WTC11 (cell line): ENCODE data around the gene PTPRG. TPM values are rescaled to one million over a fixed set of nuclear protein-coding genes. Genes with fewer than 3 reads are reported as not detected.
A peak's percentile ranks its signal among the peaks of the same experiment; 100 is the strongest.

Experiments
- ATAC-seq: fragments of 200-7000 bp; cut with Tn5 transposase; 2 replicates; pipeline ENCODE4 v1.10.0; 2021; ENCODE audit warnings: mild to moderate bottlenecking, moderate library complexity
- CTCF ChIA-PET: fragments of 300-600 bp; sonication (Branson Sonifier 250); formaldehyde crosslinking; loops from one replicate; lab custom pipeline; 2021; ENCODE audit warnings: antibody characterized with exemption; lab: Charles Lee
- POLR2A ChIA-PET: fragments of 350-600 bp; sonication (Branson Sonifier 250); formaldehyde crosslinking; loops from one replicate; lab custom pipeline; 2021; ENCODE audit warnings: antibody characterized with exemption; lab: Charles Lee
- DNase-seq: peaks from one replicate; pipeline ENCODE4 v3.0.0; 2021; ENCODE audit warnings: low spot score
- H3K27ac Mint-ChIP-seq: 2 replicates; pipeline ENCODE4 v1.8.0; 2021; ENCODE audit warnings: mixed read lengths
- H3K27me3 Mint-ChIP-seq: 2 replicates; pipeline ENCODE4 v1.8.0; 2021; ENCODE audit warnings: low read depth, mild to moderate bottlenecking, moderate library complexity, mixed read lengths
- H3K36me3 Mint-ChIP-seq: 2 replicates; pipeline ENCODE4 v1.8.0; 2021; ENCODE audit warnings: mixed read lengths
- H3K4me1 Mint-ChIP-seq: 2 replicates; pipeline ENCODE4 v1.8.0; 2022; ENCODE audit warnings: mixed read lengths
- H3K4me3 Mint-ChIP-seq: 2 replicates; pipeline ENCODE4 v1.8.0; 2021; ENCODE audit warnings: mild to moderate bottlenecking, moderate library complexity, mixed read lengths
- H3K9me3 Mint-ChIP-seq: 2 replicates; pipeline ENCODE4 v1.8.0; 2021; ENCODE audit warnings: mixed read lengths
- ATF2 ChIP-seq: sonication (generic); formaldehyde crosslinking; IDR thresholded peaks from 2 replicates; pipeline ENCODE4 v1.8.1; 2022; ENCODE audit warnings: low read depth, missing genetic modification reagents, borderline replicate concordance
- CBFB ChIP-seq: sonication (generic); formaldehyde crosslinking; IDR thresholded peaks from 2 replicates; pipeline ENCODE4 v1.8.1; 2022; ENCODE audit warnings: mild to moderate bottlenecking, low read depth, missing genetic modification reagents
- CREB1 ChIP-seq: sonication (generic); formaldehyde crosslinking; IDR thresholded peaks from 2 replicates; pipeline ENCODE4 v1.8.0; 2023; ENCODE audit warnings: mild to moderate bottlenecking, missing genetic modification reagents
- ELF4 ChIP-seq: sonication (generic); formaldehyde crosslinking; IDR thresholded peaks from 2 replicates; pipeline ENCODE4 v1.8.1; 2022; ENCODE audit warnings: low read depth, mild to moderate bottlenecking, moderate library complexity, missing genetic modification reagents
- FOXK1 ChIP-seq: sonication (generic); formaldehyde crosslinking; IDR thresholded peaks from 2 replicates; pipeline ENCODE4 v1.8.0; 2022; ENCODE audit warnings: mild to moderate bottlenecking, moderate library complexity, missing genetic modification reagents
- JAZF1 ChIP-seq: fragments of 250-450 bp; sonication (Bioruptor Pico); IDR thresholded peaks from 2 replicates; pipeline ENCODE4 v1.9.0; 2021; ENCODE audit warnings: moderate library complexity, mild to moderate bottlenecking, inconsistent platforms
- NFYB ChIP-seq: sonication (generic); formaldehyde crosslinking; conservative IDR thresholded peaks from 2 replicates; pipeline ENCODE4 v1.8.0; 2022; ENCODE audit warnings: low read depth, missing genetic modification reagents
- OVOL2 ChIP-seq: fragments of 250-450 bp; sonication (Bioruptor Pico); IDR thresholded peaks from 2 replicates; pipeline ENCODE4 v1.9.0; 2021; ENCODE audit warnings: mild to moderate bottlenecking, borderline replicate concordance
- PRRX2 ChIP-seq: fragments of 250-450 bp; sonication (Bioruptor Pico); IDR thresholded peaks from 2 replicates; pipeline ENCODE4 v1.8.0; 2021; ENCODE audit warnings: mild to moderate bottlenecking
- SOX15 ChIP-seq: fragments of 250-450 bp; sonication (Bioruptor Pico); IDR thresholded peaks from 2 replicates; pipeline ENCODE4 v1.9.0; 2021; ENCODE audit warnings: mild to moderate bottlenecking
- STAT6 ChIP-seq: sonication (generic); formaldehyde crosslinking; conservative IDR thresholded peaks from 2 replicates; pipeline ENCODE4 v1.8.1; 2023; ENCODE audit warnings: mild to moderate bottlenecking, low read depth, missing genetic modification reagents, moderate library complexity
- ZNF138 ChIP-seq: sonication (generic); formaldehyde crosslinking; conservative IDR thresholded peaks from 2 replicates; pipeline ENCODE4 v1.8.1; 2022; ENCODE audit warnings: mild to moderate bottlenecking, moderate library complexity, missing genetic modification reagents
- ZNF396 ChIP-seq: fragments of 250-450 bp; sonication (Bioruptor Pico); IDR thresholded peaks from 2 replicates; pipeline ENCODE4 v1.8.0; 2021; ENCODE audit warnings: mild to moderate bottlenecking, moderate library complexity, borderline replicate concordance
- total RNA-seq: library from RNA; stranded (reverse); gene quantifications from 3 replicates; pipeline ENCODE4 v1.2.3, GENCODE V29; 2021
- TF ChIP-seq, protein P1 (sequence below): sonication (generic); formaldehyde crosslinking; IDR thresholded peaks from 2 replicates; pipeline ENCODE4 v1.8.1; 2022; ENCODE audit warnings: low read depth, mild to moderate bottlenecking, moderate library complexity, missing genetic modification reagents, borderline replicate concordance
- TF ChIP-seq, protein P2 (sequence below): sonication (generic); formaldehyde crosslinking; IDR thresholded peaks from 2 replicates; pipeline ENCODE4 v1.8.0; 2023; ENCODE audit warnings: mild to moderate bottlenecking, missing genetic modification reagents

Gene PTPRG
- total RNA-seq, 1 experiment from 2014 or later = 106 TPM

DNA sequence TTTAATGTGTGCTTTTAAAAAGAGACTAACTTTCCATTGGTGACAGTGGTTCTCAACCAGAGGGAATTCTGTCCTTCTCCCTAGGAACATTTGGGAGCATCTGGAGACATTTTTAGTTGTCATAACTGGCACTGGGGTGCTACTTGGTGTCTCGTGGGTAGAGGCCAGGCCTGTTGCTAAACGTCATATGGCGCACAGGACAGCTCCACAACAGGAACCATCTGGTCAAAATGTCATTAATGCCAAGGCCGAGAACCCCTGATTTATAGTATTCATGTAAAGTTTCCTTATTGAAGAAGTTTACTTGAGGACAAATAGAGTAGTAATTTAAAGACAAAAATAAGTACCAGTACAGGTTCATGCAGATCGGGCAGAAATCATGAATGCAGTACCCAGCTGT is 647.7 kb downstream of the PTPRG start (continued):
- TF ChIP-seq, protein P1, sequence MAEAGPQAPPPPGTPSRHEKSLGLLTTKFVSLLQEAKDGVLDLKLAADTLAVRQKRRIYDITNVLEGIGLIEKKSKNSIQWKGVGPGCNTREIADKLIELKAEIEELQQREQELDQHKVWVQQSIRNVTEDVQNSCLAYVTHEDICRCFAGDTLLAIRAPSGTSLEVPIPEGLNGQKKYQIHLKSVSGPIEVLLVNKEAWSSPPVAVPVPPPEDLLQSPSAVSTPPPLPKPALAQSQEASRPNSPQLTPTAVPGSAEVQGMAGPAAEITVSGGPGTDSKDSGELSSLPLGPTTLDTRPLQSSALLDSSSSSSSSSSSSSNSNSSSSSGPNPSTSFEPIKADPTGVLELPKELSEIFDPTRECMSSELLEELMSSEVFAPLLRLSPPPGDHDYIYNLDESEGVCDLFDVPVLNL (CRISPR knock-in tag) = no peak
- no peak for TF ChIP-seq ZNF138 (CRISPR knock-in tag)

GRCh38 chr3:62210011-62210410 is 648.6 kb downstream of the PTPRG start:
- DNase-seq = no peak
- no peak overlapping the region for H3K27ac Mint-ChIP-seq
- no peaks in the 10 kb centered on the region for H3K9me3 Mint-ChIP-seq
- peaks cover 22% of the 10 kb centered on the region for H3K36me3 Mint-ChIP-seq
- no peaks in the 10 kb centered on the region for H3K27me3 Mint-ChIP-seq
- TF ChIP-seq JAZF1 (no peak), ZNF396 (no peak), NFYB (CRISPR knock-in tag) (no peak), STAT6 (CRISPR knock-in tag) (no peak)
- POLR2A ChIA-PET = no interaction called here
- no peak overlapping the region for H3K4me3 Mint-ChIP-seq
- ATAC-seq = no peak
- peaks cover 15% of the 10 kb centered on the region for H3K4me1 Mint-ChIP-seq
- CTCF ChIA-PET = no interaction called here

DNA sequence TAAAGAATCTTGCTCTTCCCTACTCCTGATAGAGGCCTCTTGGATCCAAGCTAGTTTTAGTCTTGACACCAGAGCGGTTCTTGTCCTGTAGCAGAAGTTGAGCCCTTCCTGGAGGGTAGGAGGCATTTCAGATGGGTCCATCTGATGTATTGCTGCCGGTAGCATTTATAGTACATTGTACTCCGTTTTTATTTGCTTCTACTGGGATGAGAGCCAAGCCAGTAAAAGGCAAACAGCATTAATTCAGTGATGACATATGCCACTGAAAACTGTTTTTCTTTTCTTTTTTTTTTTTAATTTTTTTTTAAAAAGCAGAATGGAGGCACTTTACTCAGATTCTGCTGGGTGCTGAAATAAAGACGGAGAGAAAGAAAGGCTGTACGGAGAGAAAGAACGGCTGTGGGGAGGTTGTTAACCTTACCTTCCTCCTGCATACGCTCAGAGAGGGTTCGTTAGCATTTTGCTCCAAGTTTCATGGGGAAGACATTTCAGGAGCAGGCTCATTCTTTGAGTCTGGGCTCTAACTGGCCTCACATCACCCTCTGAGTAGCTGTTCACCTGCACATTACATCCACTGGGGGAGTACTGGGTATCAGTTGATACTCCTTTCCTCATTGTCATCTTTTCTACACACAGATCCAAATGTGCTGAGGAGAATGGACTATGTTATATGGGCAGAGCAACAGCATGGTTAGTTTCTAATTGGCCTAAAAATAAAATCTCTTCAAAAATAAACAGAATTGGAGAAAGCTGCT is 650.5 kb downstream of the PTPRG start:
- H3K36me3 Mint-ChIP-seq = peaks cover 8% of the 10 kb centered on the region
- CTCF ChIA-PET = interaction anchor here (0.5 to 1.9 kb wide), 4 partner anchors 21 to 42 kb away, joined by 3 to 4 read pairs (median 4); no protein-coding TSS in a partner anchor
- POLR2A ChIA-PET = interaction anchor here (0.5 kb wide), 1 partner anchor 88 kb away, joined by 3 read pairs; no protein-coding TSS in a partner anchor
- peak; percentile 68 for ATAC-seq
- peaks cover 15% of the 10 kb centered on the region for H3K4me1 Mint-ChIP-seq
- H3K4me3 Mint-ChIP-seq = no peak overlapping the region
- peak overlapping the region; percentile 47; the same call in 1 of the 2 replicates for H3K27ac Mint-ChIP-seq
- H3K9me3 Mint-ChIP-seq = no peaks in the 10 kb centered on the region
- no peaks in the 10 kb centered on the region for H3K27me3 Mint-ChIP-seq
- DNase-seq = no peak
- TF ChIP-seq FOXK1 (CRISPR knock-in tag) (no peak), ATF2 (CRISPR knock-in tag) (no peak), ELF4 (CRISPR knock-in tag) (no peak), OVOL2 (CRISPR knock-in tag) (no peak), CREB1 (CRISPR knock-in tag) (no peak), PRRX2 (no peak), CBFB (CRISPR knock-in tag) (no peak), SOX15 (CRISPR knock-in tag) (no peak)
- TF ChIP-seq, protein P2, sequence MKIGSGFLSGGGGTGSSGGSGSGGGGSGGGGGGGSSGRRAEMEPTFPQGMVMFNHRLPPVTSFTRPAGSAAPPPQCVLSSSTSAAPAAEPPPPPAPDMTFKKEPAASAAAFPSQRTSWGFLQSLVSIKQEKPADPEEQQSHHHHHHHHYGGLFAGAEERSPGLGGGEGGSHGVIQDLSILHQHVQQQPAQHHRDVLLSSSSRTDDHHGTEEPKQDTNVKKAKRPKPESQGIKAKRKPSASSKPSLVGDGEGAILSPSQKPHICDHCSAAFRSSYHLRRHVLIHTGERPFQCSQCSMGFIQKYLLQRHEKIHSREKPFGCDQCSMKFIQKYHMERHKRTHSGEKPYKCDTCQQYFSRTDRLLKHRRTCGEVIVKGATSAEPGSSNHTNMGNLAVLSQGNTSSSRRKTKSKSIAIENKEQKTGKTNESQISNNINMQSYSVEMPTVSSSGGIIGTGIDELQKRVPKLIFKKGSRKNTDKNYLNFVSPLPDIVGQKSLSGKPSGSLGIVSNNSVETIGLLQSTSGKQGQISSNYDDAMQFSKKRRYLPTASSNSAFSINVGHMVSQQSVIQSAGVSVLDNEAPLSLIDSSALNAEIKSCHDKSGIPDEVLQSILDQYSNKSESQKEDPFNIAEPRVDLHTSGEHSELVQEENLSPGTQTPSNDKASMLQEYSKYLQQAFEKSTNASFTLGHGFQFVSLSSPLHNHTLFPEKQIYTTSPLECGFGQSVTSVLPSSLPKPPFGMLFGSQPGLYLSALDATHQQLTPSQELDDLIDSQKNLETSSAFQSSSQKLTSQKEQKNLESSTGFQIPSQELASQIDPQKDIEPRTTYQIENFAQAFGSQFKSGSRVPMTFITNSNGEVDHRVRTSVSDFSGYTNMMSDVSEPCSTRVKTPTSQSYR (CRISPR knock-in tag) = no peak
